ENCODE results near the gene DKK3. TPM values are rescaled to one million over a fixed set of nuclear protein-coding genes. Genes with fewer than 3 reads are reported as not detected.
A peak's percentile ranks its signal among the peaks of the same experiment; 100 is the strongest.

The DKK3 gene
- total RNA-seq, 1 donor from 2014 or later, result 8.4 TPM

GRCh38 chr11:11978098-11978637 is 30.3 kb downstream of the DKK3 start:
- no peaks in the 10 kb centered on the region for H3K9me3 Mint-ChIP-seq (ENCODE audit: unreplicated experiment)
- H3K36me3 Mint-ChIP-seq (ENCODE audit: low read depth, unreplicated experiment), result peaks cover 4% of the 10 kb centered on the region
- H3K4me1 Mint-ChIP-seq (ENCODE audit: unreplicated experiment), result peaks cover 34% of the 10 kb centered on the region
- H3K4me3 Mint-ChIP-seq (ENCODE audit: unreplicated experiment), result no peak overlapping the region
- peak overlapping the region; percentile 0 for H3K27ac Mint-ChIP-seq (ENCODE audit: unreplicated experiment)
- TF ChIP-seq, protein P1, sequence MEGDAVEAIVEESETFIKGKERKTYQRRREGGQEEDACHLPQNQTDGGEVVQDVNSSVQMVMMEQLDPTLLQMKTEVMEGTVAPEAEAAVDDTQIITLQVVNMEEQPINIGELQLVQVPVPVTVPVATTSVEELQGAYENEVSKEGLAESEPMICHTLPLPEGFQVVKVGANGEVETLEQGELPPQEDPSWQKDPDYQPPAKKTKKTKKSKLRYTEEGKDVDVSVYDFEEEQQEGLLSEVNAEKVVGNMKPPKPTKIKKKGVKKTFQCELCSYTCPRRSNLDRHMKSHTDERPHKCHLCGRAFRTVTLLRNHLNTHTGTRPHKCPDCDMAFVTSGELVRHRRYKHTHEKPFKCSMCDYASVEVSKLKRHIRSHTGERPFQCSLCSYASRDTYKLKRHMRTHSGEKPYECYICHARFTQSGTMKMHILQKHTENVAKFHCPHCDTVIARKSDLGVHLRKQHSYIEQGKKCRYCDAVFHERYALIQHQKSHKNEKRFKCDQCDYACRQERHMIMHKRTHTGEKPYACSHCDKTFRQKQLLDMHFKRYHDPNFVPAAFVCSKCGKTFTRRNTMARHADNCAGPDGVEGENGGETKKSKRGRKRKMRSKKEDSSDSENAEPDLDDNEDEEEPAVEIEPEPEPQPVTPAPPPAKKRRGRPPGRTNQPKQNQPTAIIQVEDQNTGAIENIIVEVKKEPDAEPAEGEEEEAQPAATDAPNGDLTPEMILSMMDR (IDR thresholded peaks at IDR 0.05; ENCODE audit: unreplicated experiment), result no peak
- no peak for DNase-seq (ENCODE audit: low spot score)
- H3K27me3 Mint-ChIP-seq (ENCODE audit: unreplicated experiment), result peaks cover 5% of the 10 kb centered on the region

- Mint-ChIP-seq H3K27ac (ENCODE audit: unreplicated experiment) (peak overlapping the region; percentile 88), H3K4me1 (ENCODE audit: unreplicated experiment) (peaks cover 34% of the 10 kb centered on the region), H3K9me3 (ENCODE audit: unreplicated experiment) (no peaks in the 10 kb centered on the region), H3K4me3 (ENCODE audit: unreplicated experiment) (peak overlapping the region; percentile 68), H3K27me3 (ENCODE audit: unreplicated experiment) (peaks cover 6% of the 10 kb centered on the region), H3K36me3 (ENCODE audit: low read depth, unreplicated experiment) (peaks cover 4% of the 10 kb centered on the region)
- DNase-seq (ENCODE audit: low spot score), result peak; percentile 25
- TF ChIP-seq, protein P1 (IDR thresholded peaks at IDR 0.05; ENCODE audit: unreplicated experiment), result no peak
Observed at GRCh38 chr11:11977206-11977938, 31.1 kb downstream of the DKK3 start.

DNA sequence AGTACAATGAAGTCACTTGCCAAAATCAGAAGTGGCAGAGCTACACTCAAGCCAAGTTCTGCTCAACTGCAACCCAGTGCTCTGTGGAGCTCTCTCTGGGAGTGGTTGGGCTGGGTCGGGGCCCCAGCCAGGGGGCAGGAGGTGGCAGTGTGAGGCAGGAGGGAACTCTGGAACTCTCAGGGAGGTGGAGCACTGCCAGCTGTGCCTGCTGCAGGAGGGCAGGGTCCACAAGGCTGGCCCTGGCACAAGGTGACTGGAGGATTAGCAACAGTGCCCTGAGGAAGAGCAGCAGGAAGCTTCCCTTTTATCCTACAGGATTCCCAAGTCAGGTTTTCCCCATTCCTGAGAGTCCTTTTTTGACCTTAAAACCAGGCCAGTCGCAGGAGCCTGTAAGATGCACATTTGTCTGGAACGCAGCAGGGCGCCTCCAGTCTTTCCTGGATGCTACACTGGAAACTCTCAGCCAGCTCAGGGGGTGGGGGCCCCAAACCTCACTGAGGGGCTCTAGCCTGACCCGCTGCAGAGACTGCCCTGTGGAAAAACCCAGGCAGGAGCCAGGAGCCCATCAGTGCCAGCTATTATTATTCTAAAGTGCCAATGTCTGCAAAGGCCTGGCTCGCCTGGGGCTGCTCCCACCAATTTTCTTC is 31.8 kb downstream of the DKK3 start:
- TF ChIP-seq, protein P1 (IDR thresholded peaks at IDR 0.05; ENCODE audit: unreplicated experiment), result no peak
- DNase-seq (ENCODE audit: low spot score), result no peak
- Mint-ChIP-seq H3K36me3 (ENCODE audit: low read depth, unreplicated experiment) (peaks cover 4% of the 10 kb centered on the region), H3K27me3 (ENCODE audit: unreplicated experiment) (peaks cover 8% of the 10 kb centered on the region), H3K4me1 (ENCODE audit: unreplicated experiment) (peaks cover 34% of the 10 kb centered on the region), H3K27ac (ENCODE audit: unreplicated experiment) (peak overlapping the region; percentile 88), H3K4me3 (ENCODE audit: unreplicated experiment) (no peak overlapping the region), H3K9me3 (ENCODE audit: unreplicated experiment) (no peaks in the 10 kb centered on the region)

GRCh38 chr11:11975201-11976092 is 33.0 kb downstream of the DKK3 start:
- Mint-ChIP-seq H3K27me3 (ENCODE audit: unreplicated experiment) (peaks cover 8% of the 10 kb centered on the region), H3K4me3 (ENCODE audit: unreplicated experiment) (no peak overlapping the region), H3K4me1 (ENCODE audit: unreplicated experiment) (peaks cover 34% of the 10 kb centered on the region), H3K36me3 (ENCODE audit: low read depth, unreplicated experiment) (peaks cover 4% of the 10 kb centered on the region), H3K9me3 (ENCODE audit: unreplicated experiment) (no peaks in the 10 kb centered on the region), H3K27ac (ENCODE audit: unreplicated experiment) (no peak overlapping the region)
- TF ChIP-seq, protein P1 (IDR thresholded peaks at IDR 0.05; ENCODE audit: unreplicated experiment), result no peak
- DNase-seq (ENCODE audit: low spot score), result no peak

Data from endothelial cell (in vitro differentiated cells).